HUES6 (cell line): ENCODE results near the gene SYCP2.

ENCODE experiments used
- H3K27ac ChIP-seq: 2 replicates; pipeline ENCODE4 v1.7.0; 2013; ENCODE audit warnings: low read depth, mild to moderate bottlenecking, low read length, inconsistent platforms
- H3K27me3 ChIP-seq: 2 replicates; pipeline ENCODE4 v1.6.1; 2013; ENCODE audit warnings: low read length; ENCODE audit not compliant: control insufficient read depth, insufficient read depth
- H3K36me3 ChIP-seq: 2 replicates; pipeline ENCODE4 v1.6.1; 2013; ENCODE audit warnings: low read length; ENCODE audit not compliant: control insufficient read depth, insufficient read depth
- H3K4me1 ChIP-seq: 2 replicates; pipeline ENCODE4 v1.6.1; 2013; ENCODE audit warnings: low read length; ENCODE audit not compliant: control insufficient read depth, insufficient read depth
- H3K4me3 ChIP-seq: 2 replicates; pipeline ENCODE4 v1.5.1; 2013; ENCODE audit warnings: low read depth, low read length
- H3K9ac ChIP-seq: one replicate; pipeline ENCODE4 v1.6.1; 2013; ENCODE audit warnings: mild to moderate bottlenecking, low read length
- H3K9me3 ChIP-seq: 2 replicates; pipeline ENCODE4 v1.6.1; 2013; ENCODE audit warnings: low read depth, low read length; ENCODE audit not compliant: control insufficient read depth, insufficient read depth

Gene SYCP2

DNA sequence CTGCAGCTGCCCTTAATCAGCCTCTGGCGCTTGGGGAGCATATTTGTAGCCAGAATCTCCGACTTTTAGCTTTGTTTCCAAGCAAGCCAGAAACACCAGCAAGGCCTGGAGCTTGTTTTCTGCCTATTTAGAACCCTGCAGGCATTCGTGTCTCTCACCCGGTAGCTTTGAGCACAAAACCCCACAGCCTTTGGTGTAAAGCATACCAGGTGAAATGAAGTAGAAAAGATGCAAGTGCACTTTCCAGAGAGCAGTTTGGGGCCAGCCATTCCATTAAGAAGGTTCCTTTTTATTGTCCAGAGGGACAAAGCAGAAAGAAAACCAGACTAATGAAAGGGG, 7.5 kb upstream of the SYCP2 start:
- Histone ChIP-seq H3K27ac (peak overlapping the region; percentile 77), H3K9me3 (peaks cover 7% of the 10 kb centered on the region; the same call in 1 of the 2 replicates), H3K9ac (peak overlapping the region; percentile 94), H3K4me3 (peak overlapping the region; percentile 85), H3K36me3 (peaks cover 27% of the 10 kb centered on the region), H3K4me1 (peaks cover 6% of the 10 kb centered on the region; the same call in 1 of the 2 replicates), H3K27me3 (peaks cover 16% of the 10 kb centered on the region)

- Histone ChIP-seq H3K36me3 (peaks cover 27% of the 10 kb centered on the region), H3K27ac (peak within 1 kb of the TSS; percentile 77), H3K9me3 (peaks cover 7% of the 10 kb centered on the region; the same call in 1 of the 2 replicates), H3K4me3 (peak within 1 kb of the TSS; percentile 85), H3K4me1 (0 out of 2 replicates have a peak, but pooled peaks cover 4% of the 10 kb centered on the region), H3K27me3 (peaks cover 16% of the 10 kb centered on the region), H3K9ac (peak within 1 kb of the TSS; percentile 94)
Measured at GRCh38 chr20:59940129-59940955, 6.9 kb upstream of the SYCP2 start, which contains the start of the genes FAM217B and PPP1R3D. FAM217B (plus strand) TSS chr20:59940389; CDS start chr20:59943944, 3,555 bp downstream. PPP1R3D (minus strand) TSS chr20:59940305; CDS start chr20:59939931, 374 bp downstream.

- H3K36me3 ChIP-seq, result peaks cover 24% of the 10 kb centered on the region
- peak overlapping the region; percentile 85 for H3K4me3 ChIP-seq
- H3K27me3 ChIP-seq, result peaks cover 19% of the 10 kb centered on the region
- H3K27ac ChIP-seq, result no peak overlapping the region
- peak overlapping the region; percentile 41 for H3K9ac ChIP-seq
- 0 out of 2 replicates have a peak, but pooled peaks cover 4% of the 10 kb centered on the region for H3K4me1 ChIP-seq
- H3K9me3 ChIP-seq, result peaks cover 7% of the 10 kb centered on the region; the same call in 1 of the 2 replicates
Measured at GRCh38 chr20:59939879-59940128, 6.4 kb upstream of the SYCP2 start.

DNA sequence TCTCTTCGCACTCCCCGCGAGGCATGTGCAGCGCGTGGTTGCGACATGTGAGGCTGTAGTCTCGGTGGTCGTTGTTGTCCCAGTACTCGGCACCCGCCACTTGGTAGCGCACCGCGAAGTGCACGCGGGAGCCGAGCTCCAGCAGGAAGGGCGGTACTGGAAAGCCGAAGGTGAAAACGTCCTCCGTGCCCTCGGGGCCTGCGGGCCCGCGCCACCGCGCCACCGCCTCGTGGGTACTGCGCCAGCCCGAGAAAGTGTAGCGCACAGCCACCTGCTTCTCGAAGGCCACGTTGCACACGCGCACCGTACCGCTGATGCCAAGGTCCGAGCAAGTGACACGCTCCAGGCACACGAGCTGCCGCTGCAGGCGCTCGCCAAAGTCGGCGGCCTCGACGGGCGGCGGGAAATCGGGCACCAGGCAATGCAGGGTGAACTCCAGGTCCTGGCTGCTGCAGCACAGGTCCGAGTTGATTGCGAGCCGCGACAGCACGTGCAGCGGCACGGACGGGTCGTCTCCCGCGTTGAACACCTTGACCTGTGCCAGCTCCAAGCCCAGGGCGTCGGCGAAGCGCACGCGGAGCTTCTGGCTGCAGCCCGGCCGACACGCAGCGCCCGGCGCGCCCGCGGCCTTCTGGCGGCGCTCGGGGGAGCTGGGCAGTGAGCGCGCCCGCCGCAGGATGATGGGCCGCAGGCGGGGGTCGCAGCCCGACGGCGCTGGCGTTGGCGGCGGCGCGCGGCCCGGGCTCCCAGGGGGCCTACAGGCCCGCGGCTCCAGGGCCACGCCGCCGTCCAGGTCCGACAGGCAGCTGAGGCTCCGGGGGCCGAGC, 5.8 kb upstream of the SYCP2 start:
- peaks cover 19% of the 10 kb centered on the region for H3K36me3 ChIP-seq
- peak overlapping the region; percentile 41 for H3K9ac ChIP-seq
- peaks cover 5% of the 10 kb centered on the region; the same call in 1 of the 2 replicates for H3K4me1 ChIP-seq
- H3K9me3 ChIP-seq, result peaks cover 7% of the 10 kb centered on the region; the same call in 1 of the 2 replicates
- peak overlapping the region; percentile 85 for H3K4me3 ChIP-seq
- no peak overlapping the region for H3K27ac ChIP-seq
- H3K27me3 ChIP-seq, result peaks cover 25% of the 10 kb centered on the region

DNA sequence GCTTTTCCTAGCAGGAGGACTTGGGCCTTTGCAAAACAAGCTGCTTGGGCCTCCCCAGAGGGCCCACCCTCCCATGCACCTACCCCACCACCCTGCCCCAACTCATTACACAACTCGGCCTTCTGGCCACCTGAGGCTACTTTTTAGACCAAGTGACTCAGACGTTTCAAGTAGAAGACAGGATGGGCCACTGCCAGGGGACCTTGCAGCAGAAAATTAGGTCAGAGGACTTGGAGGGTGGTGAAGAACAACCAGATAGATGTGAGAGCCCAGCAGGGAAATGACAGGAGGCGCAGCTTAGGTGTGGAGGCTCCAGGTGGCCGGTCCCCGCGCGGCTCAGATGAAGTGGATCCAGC, 5.2 kb upstream of the SYCP2 start:
- peaks cover 7% of the 10 kb centered on the region; the same call in 1 of the 2 replicates for H3K9me3 ChIP-seq
- H3K4me3 ChIP-seq, result no peak overlapping the region
- no peak overlapping the region for H3K9ac ChIP-seq
- H3K27me3 ChIP-seq, result peaks cover 31% of the 10 kb centered on the region
- H3K36me3 ChIP-seq, result peaks cover 13% of the 10 kb centered on the region; the same call in 1 of the 2 replicates
- peaks cover 7% of the 10 kb centered on the region; the same call in 1 of the 2 replicates for H3K4me1 ChIP-seq
- no peak overlapping the region for H3K27ac ChIP-seq

- H3K27me3 ChIP-seq, result peaks cover 34% of the 10 kb centered on the region
- H3K27ac ChIP-seq, result no peak overlapping the region
- H3K36me3 ChIP-seq, result peaks cover 11% of the 10 kb centered on the region; the same call in 1 of the 2 replicates
Measured at GRCh38 chr20:59938221-59938620, 4.8 kb upstream of the SYCP2 start.

GRCh38 chr20:59937150-59937549, 3.7 kb upstream of the SYCP2 start:
- Histone ChIP-seq H3K9ac (no peak overlapping the region), H3K27ac (no peak overlapping the region), H3K9me3 (peaks cover 7% of the 10 kb centered on the region; the same call in 1 of the 2 replicates), H3K36me3 (0 out of 2 replicates have a peak, but pooled peaks cover under 1% of the 10 kb centered on the region), H3K4me1 (peaks cover 7% of the 10 kb centered on the region; the same call in 1 of the 2 replicates), H3K4me3 (no peak overlapping the region), H3K27me3 (peaks cover 40% of the 10 kb centered on the region)

More at GRCh38 chr20:59938221-59938620, 4.8 kb upstream of the SYCP2 start:
- Histone ChIP-seq H3K9ac (no peak overlapping the region), H3K9me3 (peaks cover 7% of the 10 kb centered on the region; the same call in 1 of the 2 replicates), H3K4me1 (peaks cover 7% of the 10 kb centered on the region; the same call in 1 of the 2 replicates), H3K4me3 (no peak overlapping the region)

DNA sequence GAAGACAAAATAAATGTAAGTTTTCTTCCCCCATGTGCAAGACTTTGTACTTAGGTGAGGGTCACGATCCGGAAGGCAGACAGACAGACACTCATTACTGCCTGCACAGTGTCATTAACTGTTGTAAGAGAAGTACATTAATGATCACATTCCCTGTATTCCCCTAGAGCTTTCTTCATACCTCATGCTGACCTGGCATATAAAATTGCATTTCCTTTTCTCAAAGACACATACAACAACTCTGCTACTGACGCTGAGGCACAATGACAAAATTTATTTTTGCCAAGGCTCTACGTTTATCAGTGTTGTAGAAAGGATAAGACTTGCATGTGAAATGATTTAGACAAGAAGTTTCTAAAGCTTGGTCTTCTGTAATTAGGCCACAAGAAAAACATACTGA, 3.0 kb upstream of the SYCP2 start:
- Histone ChIP-seq H3K36me3 (no peaks in the 10 kb centered on the region), H3K4me3 (no peak overlapping the region), H3K27me3 (peaks cover 40% of the 10 kb centered on the region), H3K9ac (no peak overlapping the region), H3K9me3 (peaks cover 7% of the 10 kb centered on the region; the same call in 1 of the 2 replicates), H3K27ac (no peak overlapping the region), H3K4me1 (peaks cover 9% of the 10 kb centered on the region; the same call in 1 of the 2 replicates)

DNA sequence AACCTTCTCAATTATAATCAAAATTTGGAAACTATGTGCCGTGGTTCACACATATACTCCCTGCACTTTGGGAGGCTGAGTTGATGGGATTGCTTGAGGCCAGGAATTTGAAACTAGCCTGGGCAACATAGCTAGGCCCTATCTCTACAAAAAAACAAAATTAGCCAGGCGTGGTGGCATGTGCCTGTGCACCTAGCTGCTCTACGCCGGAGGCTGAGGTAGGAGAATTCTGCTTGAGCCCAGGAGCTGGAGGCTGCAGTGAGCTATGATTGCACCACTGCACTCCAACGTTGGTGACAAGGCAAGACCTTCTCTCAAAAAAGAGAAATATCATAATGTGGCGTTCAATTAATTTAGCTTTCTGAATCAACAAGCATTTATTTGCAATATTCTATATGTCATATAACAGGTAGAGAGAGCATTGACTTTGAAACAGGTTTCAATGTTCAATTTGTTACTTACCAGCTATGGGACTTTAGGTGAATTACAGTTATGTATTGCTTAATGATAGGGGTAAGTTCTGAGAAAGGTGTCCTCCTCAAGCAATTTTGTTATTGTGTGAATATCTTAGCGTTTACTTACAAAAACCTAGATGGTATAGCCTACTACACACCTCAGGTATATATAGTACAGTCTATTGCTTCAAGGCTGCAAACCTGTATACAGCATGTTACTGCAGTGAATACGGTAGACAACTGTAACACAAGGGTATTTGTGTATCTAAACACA, 2.2 kb upstream of the SYCP2 start:
- H3K36me3 ChIP-seq, result no peaks in the 10 kb centered on the region
- no peak overlapping the region for H3K9ac ChIP-seq
- peaks cover 40% of the 10 kb centered on the region for H3K27me3 ChIP-seq
- peaks cover 7% of the 10 kb centered on the region; the same call in 1 of the 2 replicates for H3K9me3 ChIP-seq
- H3K27ac ChIP-seq, result no peak overlapping the region
- H3K4me3 ChIP-seq, result no peak overlapping the region
- H3K4me1 ChIP-seq, result peaks cover 5% of the 10 kb centered on the region; the same call in 1 of the 2 replicates

GRCh38 chr20:59933849-59934585, 580 bp upstream of the SYCP2 start:
- peaks cover 5% of the 10 kb centered on the region; the same call in 1 of the 2 replicates for H3K4me1 ChIP-seq
- no peak overlapping the region for H3K27ac ChIP-seq
- peaks cover 3% of the 10 kb centered on the region; the same call in 1 of the 2 replicates for H3K9me3 ChIP-seq
- peaks cover 35% of the 10 kb centered on the region for H3K27me3 ChIP-seq
- H3K9ac ChIP-seq, result peak overlapping the region; percentile 46
- H3K36me3 ChIP-seq, result no peaks in the 10 kb centered on the region
- peak overlapping the region; percentile 70 for H3K4me3 ChIP-seq
